Mucosa of descending colon (tissue), 3 donors: Measurements from ENCODE around the gene NFATC1. TPM values are rescaled to one million over a fixed set of nuclear protein-coding genes. Genes with fewer than 3 reads are reported as not detected.

Source experiments
- ATAC-seq: fragments of 200-7000 bp; cut with Tn5 transposase; one replicate; pipeline ENCODE4 v1.9.1; 2020; ENCODE audit warnings: mild to moderate bottlenecking, moderate library complexity
- DNase-seq, 3 donors: peaks; one replicate each; pipeline ENCODE4 v3.0.0-alpha.2; 2020
- H3K36me3 ChIP-seq: fragments of 200-600 bp; one replicate; pipeline ENCODE4 v1.8.0; 2021; ENCODE audit warnings: low read depth, mild to moderate bottlenecking
- H3K4me1 ChIP-seq: fragments of 200-600 bp; one replicate; pipeline ENCODE4 v1.8.0; 2021; ENCODE audit warnings: low read depth, mild to moderate bottlenecking
- H3K4me3 ChIP-seq: fragments of 200-600 bp; one replicate; pipeline ENCODE4 v1.8.0; 2021; ENCODE audit warnings: mild to moderate bottlenecking
- H3K9me3 ChIP-seq: fragments of 200-600 bp; one replicate; pipeline ENCODE4 v1.8.0; 2021; ENCODE audit warnings: mild to moderate bottlenecking
- intact Hi-C, 2 donors: fragments of 100-400 bp; cut with DNase I in 1 of 2; cut with micrococcal nuclease in 1 of 2; formaldehyde crosslinking; loops; one replicate each; pipeline versions ENCODE4 v1.11.0 to v1.11.1; 2022; cut with DNase I, micrococcal nuclease
- long read RNA-seq, 2 donors: library from polyadenylated mRNA; unstranded; transcript quantifications; one replicate each; pipeline ENCODE4 v2.0.0, GENCODE V29; 2019 to 2021
- total RNA-seq, 3 donors: library from RNA; stranded (reverse); fragmentation: NEBNext Ultra II Directional in 2 of 3; extraction: Animal tissue kit (Norgen Biotek cat#: 25700) in 2 of 3; gene quantifications; one replicate each; pipeline versions ENCODE4 v1.2.1 to v1.2.4, GENCODE V29; 2021 to 2023
- TF ChIP-seq, protein P1 (sequence below): fragments of 200-600 bp; IDR thresholded peaks from one replicate; pipeline ENCODE4 v1.8.0; 2022; ENCODE audit warnings: antibody characterized with exemption, mild to moderate bottlenecking
- donor health status: DM: no; HTN: no; CAD: no; lungs with moderate emphysema.
- donor health status: DM: no; HTN: no; CAD: no.
- donor health status: DM: no; HTN: yes; CAD: no.

The NFATC1 gene
- 10 to 100 TPM in 1 of 3 donors, 1 to 10 TPM in 2; 2.9 to 12.9 (median 4.6) TPM for total RNA-seq
- long read RNA-seq, donor 1, full-length matches to known transcripts: 4 of 17 reads
- long read RNA-seq, donor 1, partial matches to known transcripts: 9 of 17 reads
- long read RNA-seq, donor 1, other reads (novel, unspliced or antisense): 4 of 17 reads
- long read RNA-seq, donor 2, partial matches to known transcripts: 1 of 1 reads
- long read RNA-seq, donor 2, other reads (novel, unspliced or antisense): 0 of 1 reads

DNA sequence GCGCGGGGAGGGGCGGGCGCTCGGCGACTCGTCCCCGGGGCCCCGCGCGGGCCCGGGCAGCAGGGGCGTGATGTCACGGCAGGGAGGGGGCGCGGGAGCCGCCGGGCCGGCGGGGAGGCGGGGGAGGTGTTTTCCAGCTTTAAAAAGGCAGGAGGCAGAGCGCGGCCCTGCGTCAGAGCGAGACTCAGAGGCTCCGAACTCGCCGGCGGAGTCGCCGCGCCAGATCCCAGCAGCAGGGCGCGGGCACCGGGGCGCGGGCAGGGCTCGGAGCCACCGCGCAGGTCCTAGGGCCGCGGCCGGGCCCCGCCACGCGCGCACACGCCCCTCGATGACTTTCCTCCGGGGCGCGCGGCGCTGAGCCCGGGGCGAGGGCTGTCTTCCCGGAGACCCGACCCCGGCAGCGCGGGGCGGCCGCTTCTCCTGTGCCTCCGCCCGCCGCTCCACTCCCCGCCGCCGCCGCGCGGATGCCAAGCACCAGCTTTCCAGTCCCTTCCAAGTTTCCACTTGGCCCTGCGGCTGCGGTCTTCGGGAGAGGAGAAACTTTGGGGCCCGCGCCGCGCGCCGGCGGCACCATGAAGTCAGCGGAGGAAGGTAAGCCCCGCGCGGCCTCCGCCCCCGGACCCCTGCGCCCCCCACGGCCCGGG is at the start of gene NFATC1:
TSS of gene NFATC1 (plus strand) at position 170 of the 644 bp plus-strand sequence. CDS start at position 465, 295 bp downstream.
- intact Hi-C loops: no loop called here
- DNase-seq: peak; percentile 46 to 71 (median 61)
- ATAC-seq: peak; percentile 11
- Histone ChIP-seq H3K4me1 (peaks cover 38% of the 10 kb centered on the region), H3K4me3 (no peak within 1 kb of the TSS), H3K9me3 (no peaks in the 10 kb centered on the region), H3K36me3 (no peaks in the 10 kb centered on the region)
- TF ChIP-seq, protein P1, sequence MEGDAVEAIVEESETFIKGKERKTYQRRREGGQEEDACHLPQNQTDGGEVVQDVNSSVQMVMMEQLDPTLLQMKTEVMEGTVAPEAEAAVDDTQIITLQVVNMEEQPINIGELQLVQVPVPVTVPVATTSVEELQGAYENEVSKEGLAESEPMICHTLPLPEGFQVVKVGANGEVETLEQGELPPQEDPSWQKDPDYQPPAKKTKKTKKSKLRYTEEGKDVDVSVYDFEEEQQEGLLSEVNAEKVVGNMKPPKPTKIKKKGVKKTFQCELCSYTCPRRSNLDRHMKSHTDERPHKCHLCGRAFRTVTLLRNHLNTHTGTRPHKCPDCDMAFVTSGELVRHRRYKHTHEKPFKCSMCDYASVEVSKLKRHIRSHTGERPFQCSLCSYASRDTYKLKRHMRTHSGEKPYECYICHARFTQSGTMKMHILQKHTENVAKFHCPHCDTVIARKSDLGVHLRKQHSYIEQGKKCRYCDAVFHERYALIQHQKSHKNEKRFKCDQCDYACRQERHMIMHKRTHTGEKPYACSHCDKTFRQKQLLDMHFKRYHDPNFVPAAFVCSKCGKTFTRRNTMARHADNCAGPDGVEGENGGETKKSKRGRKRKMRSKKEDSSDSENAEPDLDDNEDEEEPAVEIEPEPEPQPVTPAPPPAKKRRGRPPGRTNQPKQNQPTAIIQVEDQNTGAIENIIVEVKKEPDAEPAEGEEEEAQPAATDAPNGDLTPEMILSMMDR: no peak

DNA sequence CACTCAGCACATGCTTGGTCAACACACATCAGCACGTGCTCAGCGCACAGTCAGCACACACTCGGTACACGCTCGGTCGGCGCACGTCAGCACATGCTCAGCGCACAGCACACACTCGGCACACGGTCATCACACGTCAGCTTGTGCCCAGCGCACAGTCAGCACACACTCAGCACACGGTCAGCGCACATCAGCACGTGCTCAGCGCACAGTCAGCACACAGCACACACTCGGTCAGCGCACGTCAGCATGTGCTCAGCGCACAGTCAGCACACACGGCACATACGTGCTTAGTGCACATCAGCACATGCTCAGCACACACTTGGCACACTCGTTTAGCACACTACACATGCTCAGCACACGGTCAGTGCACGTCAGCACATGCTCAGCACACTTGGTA is 49.7 kb upstream of the NFATC1 start:
- intact Hi-C loops: no loop called here
- no peak overlapping the region for H3K4me3 ChIP-seq
- ATAC-seq (no peak), DNase-seq (no peak)
- TF ChIP-seq, protein P1: no peak
- H3K9me3 ChIP-seq: no peaks in the 10 kb centered on the region
- H3K36me3 ChIP-seq: no peaks in the 10 kb centered on the region
- H3K4me1 ChIP-seq: no peaks in the 10 kb centered on the region

DNA sequence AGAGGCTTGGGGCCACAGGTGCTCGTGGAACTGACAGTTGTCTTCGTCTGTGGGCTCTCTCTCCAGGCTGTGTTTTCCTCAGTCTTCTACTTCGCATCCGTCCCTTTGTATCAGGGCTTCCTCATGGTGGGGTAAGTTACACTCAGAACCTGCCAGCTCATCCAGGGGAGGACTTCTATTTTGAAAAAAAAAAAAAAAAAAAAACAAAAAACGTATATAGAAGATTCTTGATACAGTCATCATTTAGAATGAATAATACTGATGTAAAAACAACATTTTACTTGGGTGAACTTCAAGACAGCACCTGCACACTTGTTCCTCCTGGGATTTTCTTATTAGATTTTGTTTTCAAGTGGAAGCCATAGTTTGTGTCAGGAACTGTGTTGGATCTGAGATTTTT is 47.7 kb upstream of the NFATC1 start:
- H3K4me3 ChIP-seq: no peak overlapping the region
- no peaks in the 10 kb centered on the region for H3K36me3 ChIP-seq
- no peaks in the 10 kb centered on the region for H3K9me3 ChIP-seq
- intact Hi-C loops: no loop called here
- DNase-seq (no peak), ATAC-seq (no peak)
- H3K4me1 ChIP-seq: no peaks in the 10 kb centered on the region
- TF ChIP-seq, protein P1: no peak

DNA sequence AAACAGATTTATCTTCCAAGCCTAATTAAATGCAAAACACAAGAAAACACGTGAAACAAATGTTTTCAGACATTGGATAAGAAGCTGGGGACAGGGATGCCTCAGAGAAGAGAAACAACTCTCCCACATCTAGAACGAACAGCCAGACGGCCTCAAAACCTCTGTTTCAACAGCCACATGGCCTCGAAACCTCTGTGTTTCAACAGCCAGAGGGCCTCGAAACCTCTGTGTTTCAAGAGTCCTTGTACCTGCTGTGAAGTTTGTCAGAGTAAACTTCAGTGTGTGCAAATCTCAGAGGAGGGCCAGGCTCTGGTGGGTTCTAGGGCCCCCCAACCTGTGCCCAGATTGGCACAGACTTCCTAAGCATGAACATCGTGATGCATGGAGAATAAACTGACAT is 43.3 kb upstream of the NFATC1 start:
- intact Hi-C loops: no loop called here
- Histone ChIP-seq H3K4me3 (no peak overlapping the region), H3K36me3 (no peaks in the 10 kb centered on the region), H3K9me3 (no peaks in the 10 kb centered on the region), H3K4me1 (no peaks in the 10 kb centered on the region)
- TF ChIP-seq, protein P1: no peak
- ATAC-seq (no peak), DNase-seq (no peak)

DNA sequence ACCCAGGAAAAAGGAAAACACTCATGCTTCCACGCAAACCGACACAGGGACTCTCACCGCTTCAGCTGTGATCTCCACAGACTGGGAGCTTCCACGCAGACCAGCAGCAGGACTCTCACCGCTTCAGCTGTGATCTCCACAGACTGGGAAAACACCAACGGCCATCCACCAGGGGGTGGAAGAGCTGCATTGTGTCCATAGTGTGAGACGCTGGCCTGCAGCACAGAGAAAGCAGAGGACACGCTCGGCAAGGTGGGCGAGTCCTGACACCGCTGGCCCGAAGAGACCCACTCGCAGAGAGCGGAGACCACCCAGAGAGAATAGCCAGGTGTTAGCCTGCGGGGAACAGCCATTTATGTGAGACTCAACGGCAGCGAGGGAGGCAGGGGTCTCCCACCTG is 42.5 kb upstream of the NFATC1 start:
- TF ChIP-seq, protein P1: no peak
- Histone ChIP-seq H3K4me1 (no peaks in the 10 kb centered on the region), H3K9me3 (no peaks in the 10 kb centered on the region), H3K36me3 (no peaks in the 10 kb centered on the region), H3K4me3 (no peak overlapping the region)
- intact Hi-C loops: no loop called here
- ATAC-seq: no peak
- DNase-seq: no peak
